Neural crest cell (in vitro differentiated cells): ENCODE data around the gene LST1. TPM values are rescaled to one million over a fixed set of nuclear protein-coding genes. Genes with fewer than 3 reads are reported as not detected.

Experiments used
- DNase-seq: peaks from one replicate; pipeline ENCODE4 v3.0.0; 2021; ENCODE audit warnings: low read depth, mixed read lengths, low spot score
- H3K27ac Mint-ChIP-seq: one replicate; pipeline ENCODE4 v1.8.0; 2021; ENCODE audit warnings: mild to moderate bottlenecking, mixed read lengths; ENCODE audit not compliant: unreplicated experiment
- H3K27me3 Mint-ChIP-seq: 2 replicates; pipeline ENCODE4 v1.8.0; 2021; ENCODE audit warnings: low read depth, mild to moderate bottlenecking, mixed read lengths
- H3K36me3 Mint-ChIP-seq: 2 replicates; pipeline ENCODE4 v1.8.0; 2021; ENCODE audit warnings: low read depth, mild to moderate bottlenecking, mixed read lengths
- H3K4me1 Mint-ChIP-seq: 2 replicates; pipeline ENCODE4 v1.8.0; 2021; ENCODE audit warnings: mixed read lengths
- H3K4me3 Mint-ChIP-seq: one replicate; pipeline ENCODE4 v1.8.0; 2021; ENCODE audit warnings: mild to moderate bottlenecking, mixed read lengths
- H3K9me3 Mint-ChIP-seq: 2 replicates; pipeline ENCODE4 v1.8.0; 2021; ENCODE audit warnings: mixed read lengths
- CTCF ChIP-seq: fragments of 200-600 bp; sonication (generic); conservative IDR thresholded peaks from 2 replicates; pipeline ENCODE4 v1.5.0; 2021; ENCODE audit warnings: antibody characterized with exemption, mild to moderate bottlenecking
- total RNA-seq: library from RNA; stranded (reverse); gene quantifications from 2 replicates; pipeline ENCODE4 v1.2.1, GENCODE V29; 2021

The LST1 gene
- total RNA-seq, 1 donor from 2014 or later, result not detected

DNA sequence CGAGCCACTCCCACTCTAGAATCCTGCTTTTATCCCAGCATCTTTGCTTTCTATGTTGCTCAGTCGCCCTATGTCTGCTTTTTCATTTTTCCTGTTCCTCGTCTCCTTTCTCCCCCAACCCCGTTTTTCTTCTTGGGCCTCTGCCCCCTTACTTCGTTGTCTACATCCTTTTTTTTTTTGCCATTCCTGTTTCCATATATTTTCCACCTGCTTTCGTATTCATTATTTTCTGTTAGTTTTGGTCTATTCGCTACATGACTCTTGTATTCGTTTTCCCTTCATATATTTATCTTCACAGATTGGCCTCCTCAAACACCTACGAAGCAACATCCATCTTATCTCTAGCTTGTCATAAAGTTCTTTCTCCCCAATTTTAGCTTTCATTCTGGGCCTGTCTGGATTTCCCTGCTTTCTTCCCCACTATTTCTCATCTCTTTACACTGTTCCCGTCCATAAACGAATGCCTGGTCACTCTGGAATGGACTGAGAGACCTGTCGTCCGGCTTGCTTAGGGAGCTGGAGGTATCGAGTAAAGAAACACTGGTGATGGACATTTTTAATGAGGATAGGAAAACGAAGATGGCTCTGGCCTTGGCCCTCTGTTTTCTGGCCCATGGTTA, 35.4 kb downstream of the LST1 start:
- no peak for DNase-seq
- Mint-ChIP-seq H3K27me3 (no peaks in the 10 kb centered on the region), H3K27ac (peak overlapping the region; percentile 97), H3K9me3 (no peaks in the 10 kb centered on the region), H3K4me1 (peaks cover 35% of the 10 kb centered on the region), H3K4me3 (peak overlapping the region; percentile 96), H3K36me3 (peaks cover 27% of the 10 kb centered on the region)
- no peak for TF ChIP-seq CTCF

DNA sequence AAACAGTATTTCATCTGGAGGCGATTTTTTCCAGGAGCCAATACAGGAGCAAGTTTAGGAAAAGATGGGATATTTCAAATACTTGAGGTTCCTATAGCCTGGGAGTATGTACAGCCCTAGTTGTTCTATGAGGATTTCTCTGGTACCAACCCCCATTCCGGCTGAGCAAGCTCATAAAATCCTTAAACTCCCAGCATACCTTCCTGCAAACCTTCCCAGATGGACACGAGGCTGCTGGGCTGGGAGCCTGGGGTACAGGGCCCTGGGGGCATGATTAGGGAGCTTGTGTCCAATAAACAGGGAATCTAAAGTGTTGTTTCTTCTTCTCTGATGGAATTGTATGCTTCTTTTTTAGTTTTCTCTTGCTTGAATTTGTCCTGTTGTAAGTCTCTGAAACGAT, 35.9 kb downstream of the LST1 start:
- no peaks in the 10 kb centered on the region for H3K27me3 Mint-ChIP-seq

GRCh38 chr6:31622684-31623091, 36.6 kb downstream of the LST1 start:
- H3K27ac Mint-ChIP-seq, result no peak overlapping the region
- peaks cover 35% of the 10 kb centered on the region for H3K36me3 Mint-ChIP-seq
- H3K27me3 Mint-ChIP-seq, result no peaks in the 10 kb centered on the region
- no peak for DNase-seq
- peak overlapping the region; percentile 96 for H3K4me3 Mint-ChIP-seq
- no peaks in the 10 kb centered on the region for H3K9me3 Mint-ChIP-seq
- peaks cover 31% of the 10 kb centered on the region for H3K4me1 Mint-ChIP-seq
- no peak for TF ChIP-seq CTCF

More for the DNA sequence above, 35.9 kb downstream of the LST1 start:
- H3K4me1 Mint-ChIP-seq, result peaks cover 32% of the 10 kb centered on the region
- no peaks in the 10 kb centered on the region for H3K9me3 Mint-ChIP-seq
- peaks cover 29% of the 10 kb centered on the region for H3K36me3 Mint-ChIP-seq
- H3K4me3 Mint-ChIP-seq, result peak overlapping the region; percentile 96
- H3K27ac Mint-ChIP-seq, result peak overlapping the region; percentile 97
- no peak for DNase-seq
- no peak for TF ChIP-seq CTCF

- no peak for TF ChIP-seq CTCF
- H3K4me3 Mint-ChIP-seq, result peak overlapping the region; percentile 72
- H3K27ac Mint-ChIP-seq, result no peak overlapping the region
- no peaks in the 10 kb centered on the region for H3K27me3 Mint-ChIP-seq
- peaks cover 31% of the 10 kb centered on the region for H3K4me1 Mint-ChIP-seq
- H3K9me3 Mint-ChIP-seq, result no peaks in the 10 kb centered on the region
- peaks cover 46% of the 10 kb centered on the region for H3K36me3 Mint-ChIP-seq
- DNase-seq, result no peak
These were observed 38.0 kb downstream of the LST1 start for GRCh38 chr6:31624070-31624469.

GRCh38 chr6:31626952-31627351, 40.9 kb downstream of the LST1 start:
- Mint-ChIP-seq H3K36me3 (peaks cover 55% of the 10 kb centered on the region), H3K27ac (no peak overlapping the region), H3K9me3 (no peaks in the 10 kb centered on the region), H3K4me3 (peak overlapping the region; percentile 56), H3K27me3 (no peaks in the 10 kb centered on the region), H3K4me1 (peaks cover 14% of the 10 kb centered on the region)
- DNase-seq, result no peak
- no peak for TF ChIP-seq CTCF
